ENCODE results near the gene EXOC4.

Gene EXOC4

DNA sequence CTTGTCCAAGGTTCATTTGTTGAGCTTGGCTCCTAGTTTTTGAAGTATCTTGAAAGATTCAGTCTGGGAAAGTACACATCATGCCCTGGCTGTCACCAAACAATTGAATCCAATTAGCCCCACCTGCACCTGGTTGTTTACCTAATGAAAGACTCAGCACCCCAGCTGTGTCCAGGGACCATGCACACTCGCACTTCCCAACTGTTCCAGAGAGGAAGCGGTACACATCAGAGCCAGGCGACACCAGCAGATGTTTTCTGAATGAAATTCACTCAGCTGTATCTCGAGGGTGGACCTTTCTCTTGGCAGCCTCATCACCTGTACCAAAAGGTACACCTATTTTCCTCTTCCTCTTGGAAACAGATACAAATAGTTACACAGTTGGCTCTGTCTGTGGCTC lies 657.9 kb downstream of the EXOC4 start:
- TF ChIP-seq, protein P1, sequence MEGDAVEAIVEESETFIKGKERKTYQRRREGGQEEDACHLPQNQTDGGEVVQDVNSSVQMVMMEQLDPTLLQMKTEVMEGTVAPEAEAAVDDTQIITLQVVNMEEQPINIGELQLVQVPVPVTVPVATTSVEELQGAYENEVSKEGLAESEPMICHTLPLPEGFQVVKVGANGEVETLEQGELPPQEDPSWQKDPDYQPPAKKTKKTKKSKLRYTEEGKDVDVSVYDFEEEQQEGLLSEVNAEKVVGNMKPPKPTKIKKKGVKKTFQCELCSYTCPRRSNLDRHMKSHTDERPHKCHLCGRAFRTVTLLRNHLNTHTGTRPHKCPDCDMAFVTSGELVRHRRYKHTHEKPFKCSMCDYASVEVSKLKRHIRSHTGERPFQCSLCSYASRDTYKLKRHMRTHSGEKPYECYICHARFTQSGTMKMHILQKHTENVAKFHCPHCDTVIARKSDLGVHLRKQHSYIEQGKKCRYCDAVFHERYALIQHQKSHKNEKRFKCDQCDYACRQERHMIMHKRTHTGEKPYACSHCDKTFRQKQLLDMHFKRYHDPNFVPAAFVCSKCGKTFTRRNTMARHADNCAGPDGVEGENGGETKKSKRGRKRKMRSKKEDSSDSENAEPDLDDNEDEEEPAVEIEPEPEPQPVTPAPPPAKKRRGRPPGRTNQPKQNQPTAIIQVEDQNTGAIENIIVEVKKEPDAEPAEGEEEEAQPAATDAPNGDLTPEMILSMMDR (IDR thresholded peaks at IDR 0.05; ENCODE audit: unreplicated experiment in 3 of 3), result no peak
- Mint-ChIP-seq H3K4me1 (no peaks in the 10 kb centered on the region), H3K36me3 (ENCODE audit: low read depth) (peaks cover 9% of the 10 kb centered on the region), H3K9me3 (no peaks in the 10 kb centered on the region), H3K4me3 (no peak overlapping the region), H3K27me3 (ENCODE audit: low read depth) (no peaks in the 10 kb centered on the region), H3K27ac (no peak overlapping the region)

- Mint-ChIP-seq H3K36me3 (ENCODE audit: low read depth) (peaks cover 6% of the 10 kb centered on the region), H3K4me1 (no peaks in the 10 kb centered on the region), H3K4me3 (no peak overlapping the region), H3K27ac (no peak overlapping the region), H3K9me3 (no peaks in the 10 kb centered on the region), H3K27me3 (ENCODE audit: low read depth) (no peaks in the 10 kb centered on the region)
- TF ChIP-seq, protein P1 (IDR thresholded peaks at IDR 0.05; ENCODE audit: unreplicated experiment in 3 of 3), result no peak
Measured at GRCh38 chr7:133911724-133912123, 658.8 kb downstream of the EXOC4 start.

DNA sequence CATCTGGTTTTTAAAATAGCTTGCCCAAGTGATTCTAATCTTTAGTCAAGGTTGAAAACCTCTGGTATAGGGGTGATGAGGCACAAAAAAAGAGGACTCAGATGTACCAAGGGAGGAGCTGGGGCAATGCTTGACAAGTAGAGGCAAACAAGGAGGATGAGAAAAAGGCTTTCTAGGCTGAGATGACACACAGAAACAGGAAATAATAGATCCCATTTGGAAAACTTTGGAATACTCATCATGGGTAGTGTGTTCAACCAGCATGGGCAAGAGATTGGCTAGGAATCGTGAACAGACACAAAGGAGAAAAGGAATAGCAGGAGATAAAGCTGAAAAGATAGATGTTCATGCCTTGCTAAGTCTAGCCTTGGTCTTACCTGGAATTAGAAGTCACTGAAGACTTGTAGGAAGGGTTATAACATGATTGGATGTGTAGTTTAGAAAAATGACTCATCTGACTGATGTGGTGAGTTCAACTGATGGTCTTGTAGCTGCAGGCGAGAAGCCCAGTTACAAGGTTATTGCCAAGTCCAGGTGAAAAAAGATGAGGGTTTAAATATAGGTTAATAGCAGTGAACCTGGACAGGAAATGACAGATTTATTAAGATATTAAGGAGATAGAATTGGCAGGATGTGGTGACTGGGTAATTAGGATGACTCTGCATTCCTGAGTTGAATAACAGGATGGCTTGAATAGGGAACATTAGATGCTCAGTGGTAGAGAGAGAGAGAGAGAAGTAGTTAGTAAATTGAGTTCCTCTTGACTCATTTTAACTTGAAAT lies 660.2 kb downstream of the EXOC4 start:
- no peak overlapping the region for H3K27ac Mint-ChIP-seq
- H3K9me3 Mint-ChIP-seq, result no peaks in the 10 kb centered on the region
- H3K4me3 Mint-ChIP-seq, result no peak overlapping the region

GRCh38 chr7:133916621-133917020 lies 663.7 kb downstream of the EXOC4 start:
- H3K4me3 Mint-ChIP-seq, result no peak overlapping the region
- H3K36me3 Mint-ChIP-seq (ENCODE audit: low read depth), result peaks cover 40% of the 10 kb centered on the region
- TF ChIP-seq, protein P1 (IDR thresholded peaks at IDR 0.05; ENCODE audit: unreplicated experiment in 3 of 3), result no peak
- peaks cover 20% of the 10 kb centered on the region for H3K9me3 Mint-ChIP-seq
- no peaks in the 10 kb centered on the region for H3K27me3 Mint-ChIP-seq (ENCODE audit: low read depth)
- H3K27ac Mint-ChIP-seq, result no peak overlapping the region
- H3K4me1 Mint-ChIP-seq, result no peaks in the 10 kb centered on the region

More for the DNA sequence above, 660.2 kb downstream of the EXOC4 start:
- Mint-ChIP-seq H3K4me1 (no peaks in the 10 kb centered on the region), H3K36me3 (ENCODE audit: low read depth) (peaks cover 13% of the 10 kb centered on the region), H3K27me3 (ENCODE audit: low read depth) (no peaks in the 10 kb centered on the region)
- TF ChIP-seq, protein P1 (IDR thresholded peaks at IDR 0.05; ENCODE audit: unreplicated experiment in 3 of 3), result no peak

GRCh38 chr7:133919810-133920209 lies 666.9 kb downstream of the EXOC4 start:
- Mint-ChIP-seq H3K27me3 (ENCODE audit: low read depth) (no peaks in the 10 kb centered on the region), H3K4me1 (no peaks in the 10 kb centered on the region), H3K4me3 (no peak overlapping the region), H3K27ac (no peak overlapping the region), H3K36me3 (ENCODE audit: low read depth) (peaks cover 58% of the 10 kb centered on the region), H3K9me3 (peaks cover 30% of the 10 kb centered on the region)
- TF ChIP-seq, protein P1 (IDR thresholded peaks at IDR 0.05; ENCODE audit: unreplicated experiment in 3 of 3), result no peak

DNA sequence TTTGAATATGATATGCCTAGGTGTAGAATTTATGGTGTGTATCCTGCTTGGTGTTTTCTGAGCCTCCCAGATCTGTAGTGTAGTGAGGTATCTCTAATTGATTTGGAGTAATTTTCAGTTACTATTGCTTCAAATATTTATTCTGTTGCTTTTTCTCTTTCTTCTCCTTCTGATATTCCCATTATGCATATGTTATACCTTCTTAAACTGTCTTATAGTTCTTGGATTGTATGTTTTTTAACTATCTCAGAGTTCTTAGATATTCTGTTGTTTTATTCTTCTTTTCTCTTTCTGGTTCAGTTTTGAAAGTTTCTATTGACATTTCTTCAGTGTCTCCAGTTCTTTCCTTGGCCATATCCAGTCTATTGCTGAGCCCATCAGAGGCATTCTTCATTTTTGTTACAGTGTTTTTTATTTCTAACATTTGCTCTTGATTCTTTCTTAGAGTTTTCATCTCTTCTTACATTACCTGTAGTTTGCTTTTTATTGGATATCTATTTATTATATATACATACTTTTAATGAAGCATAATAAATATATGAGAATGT lies 668.8 kb downstream of the EXOC4 start:
- TF ChIP-seq, protein P1 (IDR thresholded peaks at IDR 0.05; ENCODE audit: unreplicated experiment in 3 of 3), result no peak
- Mint-ChIP-seq H3K9me3 (peaks cover 30% of the 10 kb centered on the region), H3K4me1 (no peaks in the 10 kb centered on the region), H3K27ac (no peak overlapping the region), H3K4me3 (no peak overlapping the region), H3K27me3 (ENCODE audit: low read depth) (no peaks in the 10 kb centered on the region), H3K36me3 (ENCODE audit: low read depth) (peaks cover 58% of the 10 kb centered on the region)

Measured in nephron (organoid).